Right lobe of liver (tissue), 4 donors: ENCODE results near the gene EPB41L4A.

Source experiments
- POLR2A ChIP-seq: fragments of 450-650 bp; IDR thresholded peaks from one replicate; pipeline ENCODE4 v1.6.1; 2017; ENCODE audit warnings: antibody characterized with exemption, mild to moderate bottlenecking
- TF ChIP-seq, protein P1 (sequence below), 4 donors: fragments of 200-600 bp in 3 of 4; fragments of 450-650 bp in 1 of 4; IDR thresholded peaks; one replicate each; pipeline versions ENCODE4 v1.5.1 to v1.8.0; 2016 to 2022; ENCODE audit warnings: antibody characterized with exemption in 4 of 4, mild to moderate bottlenecking in 2 of 4
- donor health status: DM: no; HTN: no; CAD: no.
- donor health status: DM: no; HTN: no; CAD: no.
- donor health status: DM: no; HTN: yes; CAD: no.

DNA sequence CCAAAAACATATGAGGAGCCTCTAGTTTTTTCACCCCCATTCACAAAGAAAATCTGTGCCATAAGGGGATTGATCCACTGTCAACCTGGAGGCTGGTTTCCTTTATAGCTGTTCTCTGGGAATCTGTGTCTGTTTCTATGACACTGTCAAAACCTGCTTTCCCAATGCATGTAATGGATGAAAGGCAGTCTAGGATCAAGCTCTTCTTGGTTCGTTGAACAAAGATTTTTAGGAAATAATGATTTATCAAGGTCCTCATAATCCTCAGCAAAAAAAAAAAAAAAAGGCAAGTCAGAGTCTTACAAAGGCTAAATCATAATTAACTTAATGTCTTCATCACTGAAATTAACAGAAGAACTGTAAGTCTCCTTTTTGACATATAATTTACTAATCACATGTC, 16.0 kb downstream of the EPB41L4A start:
- TF ChIP-seq, protein P1, sequence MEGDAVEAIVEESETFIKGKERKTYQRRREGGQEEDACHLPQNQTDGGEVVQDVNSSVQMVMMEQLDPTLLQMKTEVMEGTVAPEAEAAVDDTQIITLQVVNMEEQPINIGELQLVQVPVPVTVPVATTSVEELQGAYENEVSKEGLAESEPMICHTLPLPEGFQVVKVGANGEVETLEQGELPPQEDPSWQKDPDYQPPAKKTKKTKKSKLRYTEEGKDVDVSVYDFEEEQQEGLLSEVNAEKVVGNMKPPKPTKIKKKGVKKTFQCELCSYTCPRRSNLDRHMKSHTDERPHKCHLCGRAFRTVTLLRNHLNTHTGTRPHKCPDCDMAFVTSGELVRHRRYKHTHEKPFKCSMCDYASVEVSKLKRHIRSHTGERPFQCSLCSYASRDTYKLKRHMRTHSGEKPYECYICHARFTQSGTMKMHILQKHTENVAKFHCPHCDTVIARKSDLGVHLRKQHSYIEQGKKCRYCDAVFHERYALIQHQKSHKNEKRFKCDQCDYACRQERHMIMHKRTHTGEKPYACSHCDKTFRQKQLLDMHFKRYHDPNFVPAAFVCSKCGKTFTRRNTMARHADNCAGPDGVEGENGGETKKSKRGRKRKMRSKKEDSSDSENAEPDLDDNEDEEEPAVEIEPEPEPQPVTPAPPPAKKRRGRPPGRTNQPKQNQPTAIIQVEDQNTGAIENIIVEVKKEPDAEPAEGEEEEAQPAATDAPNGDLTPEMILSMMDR (IDR thresholded peaks at IDR 0.05): no peak
- no peak for TF ChIP-seq POLR2A
